ENCODE measurements around the gene NXN. TPM values are rescaled to one million over a fixed set of nuclear protein-coding genes. Genes with fewer than 3 reads are reported as not detected.

NXN gene
- total and polyA plus RNA-seq, 2 donors (not counting 1 experiment from before 2014, with no cell fraction given) = 0.04 to 0.17 TPM

DNA sequence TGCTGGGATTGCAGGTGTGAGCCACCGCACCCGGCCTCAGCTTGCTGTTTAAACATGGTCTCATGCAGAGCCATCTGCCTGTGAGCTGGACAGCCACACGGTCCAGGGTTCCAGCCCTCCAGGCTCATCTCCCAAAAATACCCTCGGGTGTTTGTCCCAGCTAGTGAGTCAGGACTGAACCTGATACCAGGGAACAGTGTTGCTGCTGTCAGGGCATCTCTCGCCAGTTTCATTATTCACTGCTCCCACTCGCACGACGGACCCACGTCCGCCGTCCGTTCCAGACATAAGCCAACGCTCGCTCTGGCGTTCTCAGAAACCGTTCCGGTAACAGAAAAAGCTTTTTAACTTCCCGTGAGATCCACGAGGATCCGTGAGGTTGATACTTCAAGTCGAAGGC is 77.6 kb downstream of the NXN start:
- ChIA-PET POLR2A (no interaction called here), CTCF (no interaction called here)
- Mint-ChIP-seq H3K4me3 (no peak overlapping the region), H3K27ac (no peak overlapping the region), H3K27me3 (peaks cover 52% of the 10 kb centered on the region), H3K9me3 (ENCODE audit: insufficient read depth) (no peaks in the 10 kb centered on the region), H3K4me1 (no peaks in the 10 kb centered on the region)
- no peaks in the 10 kb centered on the region for H3K79me2 ChIP-seq (ENCODE audit: control insufficient read depth, insufficient read depth, low read length)
- DNase-seq (no peak), ATAC-seq (ENCODE audit: low read depth) (no peak)
- H3K9ac ChIP-seq (ENCODE audit: low read length) = no peak overlapping the region
- no peak overlapping the region for H3K4me2 ChIP-seq (replicated peaks; ENCODE audit: low read depth, low read length, poor library complexity, severe bottlenecking)
- H2AFZ ChIP-seq (ENCODE audit: insufficient read depth, low read depth, low read length, poor library complexity, severe bottlenecking) = no peak overlapping the region
- H3K36me3 ChIP-seq (replicated peaks in 1 of 2; ENCODE audit: control extremely low read depth in 1 of 2, control insufficient read depth in 1 of 2, extremely low read depth in 1 of 2, insufficient read depth in 2 of 2, low read length in 1 of 2) = no peaks in the 10 kb centered on the region
- no peak for TF ChIP-seq EZH2 (IDR thresholded peaks at IDR 0.05; ENCODE audit: borderline replicate concordance, insufficient read depth, low read depth, low read length, poor library complexity, severe bottlenecking)
- TF ChIP-seq, protein P1, sequence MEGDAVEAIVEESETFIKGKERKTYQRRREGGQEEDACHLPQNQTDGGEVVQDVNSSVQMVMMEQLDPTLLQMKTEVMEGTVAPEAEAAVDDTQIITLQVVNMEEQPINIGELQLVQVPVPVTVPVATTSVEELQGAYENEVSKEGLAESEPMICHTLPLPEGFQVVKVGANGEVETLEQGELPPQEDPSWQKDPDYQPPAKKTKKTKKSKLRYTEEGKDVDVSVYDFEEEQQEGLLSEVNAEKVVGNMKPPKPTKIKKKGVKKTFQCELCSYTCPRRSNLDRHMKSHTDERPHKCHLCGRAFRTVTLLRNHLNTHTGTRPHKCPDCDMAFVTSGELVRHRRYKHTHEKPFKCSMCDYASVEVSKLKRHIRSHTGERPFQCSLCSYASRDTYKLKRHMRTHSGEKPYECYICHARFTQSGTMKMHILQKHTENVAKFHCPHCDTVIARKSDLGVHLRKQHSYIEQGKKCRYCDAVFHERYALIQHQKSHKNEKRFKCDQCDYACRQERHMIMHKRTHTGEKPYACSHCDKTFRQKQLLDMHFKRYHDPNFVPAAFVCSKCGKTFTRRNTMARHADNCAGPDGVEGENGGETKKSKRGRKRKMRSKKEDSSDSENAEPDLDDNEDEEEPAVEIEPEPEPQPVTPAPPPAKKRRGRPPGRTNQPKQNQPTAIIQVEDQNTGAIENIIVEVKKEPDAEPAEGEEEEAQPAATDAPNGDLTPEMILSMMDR (IDR thresholded peaks at IDR 0.05) = no peak
- no peaks in the 10 kb centered on the region for H3K9me3 ChIP-seq (ENCODE audit: control extremely low read depth in 1 of 3, control insufficient read depth in 2 of 3, insufficient read depth in 1 of 3, low read length in 2 of 3)
- H3K4me1 ChIP-seq (ENCODE audit: control insufficient read depth in 2 of 2, insufficient read depth in 2 of 2, low read length in 2 of 2) = peaks cover 0 to 2% of the 10 kb centered on the region in 2 donors
- no peak overlapping the region for H3K4me3 ChIP-seq (ENCODE audit: control extremely low read depth in 1 of 5, extremely low read depth in 1 of 5, insufficient read depth in 1 of 5, low read depth in 2 of 5, low read length in 4 of 5)
- 92% methylated on average over 21 of the region's 21 CpGs for WGBS (ENCODE audit: insufficient coverage)
- H3K27me3 ChIP-seq (replicated peaks in 1 of 4; ENCODE audit: control extremely low read depth in 1 of 4, control insufficient read depth in 3 of 4, insufficient read depth in 4 of 4, low read length in 3 of 4) = peaks cover 0 to 10% (median 3%) of the 10 kb centered on the region in 4 experiments
- no peak overlapping the region for H3K27ac ChIP-seq (ENCODE audit: low read length in 2 of 2)
- no peaks in the 10 kb centered on the region for H4K20me1 ChIP-seq (ENCODE audit: control insufficient read depth, insufficient read depth, low read length, poor library complexity, severe bottlenecking)
- intact Hi-C loops (cut with micrococcal nuclease) = no loop called here

- H3K79me2 ChIP-seq (ENCODE audit: control insufficient read depth, insufficient read depth, low read length) = no peaks in the 10 kb centered on the region
Measured at GRCh38 chr17:901191-901950, 78.2 kb downstream of the NXN start.

More at GRCh38 chr17:901191-901950, 78.2 kb downstream of the NXN start:
- DNase-seq = no peak
- intact Hi-C loops (cut with micrococcal nuclease) = no loop called here
- no peak overlapping the region for H3K27ac Mint-ChIP-seq
- Histone ChIP-seq H3K4me1 (ENCODE audit: control insufficient read depth in 2 of 2, insufficient read depth in 2 of 2, low read length in 2 of 2) (peaks cover 0 to 2% of the 10 kb centered on the region in 2 donors), H3K4me2 (replicated peaks; ENCODE audit: low read depth, low read length, poor library complexity, severe bottlenecking) (no peak overlapping the region), H3K27ac (ENCODE audit: low read length in 2 of 2) (no peak overlapping the region), H2AFZ (ENCODE audit: insufficient read depth, low read depth, low read length, poor library complexity, severe bottlenecking) (no peak overlapping the region), H3K9ac (ENCODE audit: low read length) (no peak overlapping the region), H3K9me3 (ENCODE audit: control extremely low read depth in 1 of 3, control insufficient read depth in 2 of 3, insufficient read depth in 1 of 3, low read length in 2 of 3) (no peaks in the 10 kb centered on the region), H3K36me3 (replicated peaks in 1 of 2; ENCODE audit: control extremely low read depth in 1 of 2, control insufficient read depth in 1 of 2, extremely low read depth in 1 of 2, insufficient read depth in 2 of 2, low read length in 1 of 2) (no peaks in the 10 kb centered on the region), H4K20me1 (ENCODE audit: control insufficient read depth, insufficient read depth, low read length, poor library complexity, severe bottlenecking) (no peaks in the 10 kb centered on the region), H3K27me3 (replicated peaks in 1 of 4; ENCODE audit: control extremely low read depth in 1 of 4, control insufficient read depth in 3 of 4, insufficient read depth in 4 of 4, low read length in 3 of 4) (peaks cover 0 to 10% (median 1%) of the 10 kb centered on the region in 4 experiments), H3K4me3 (ENCODE audit: control extremely low read depth in 1 of 5, extremely low read depth in 1 of 5, insufficient read depth in 1 of 5, low read depth in 2 of 5, low read length in 4 of 5) (no peak overlapping the region)
- H3K4me3 Mint-ChIP-seq = no peak overlapping the region
- WGBS (ENCODE audit: insufficient coverage) = 84% methylated on average over 14 of the region's 18 CpGs
- peaks cover 54% of the 10 kb centered on the region for H3K27me3 Mint-ChIP-seq
- no peak for TF ChIP-seq EZH2 (IDR thresholded peaks at IDR 0.05; ENCODE audit: borderline replicate concordance, insufficient read depth, low read depth, low read length, poor library complexity, severe bottlenecking)
- TF ChIP-seq, protein P1 (IDR thresholded peaks at IDR 0.05) = no peak
- ATAC-seq (ENCODE audit: low read depth) = no peak
- no peaks in the 10 kb centered on the region for H3K4me1 Mint-ChIP-seq
- ChIA-PET POLR2A (no interaction called here), CTCF (no interaction called here)
- H3K9me3 Mint-ChIP-seq (ENCODE audit: insufficient read depth) = no peaks in the 10 kb centered on the region

Data from B cell (primary cell).